Hepatocyte (in vitro differentiated cells): Measurements from ENCODE around the gene ASS1. TPM values are rescaled to one million over a fixed set of nuclear protein-coding genes. Genes with fewer than 3 reads are reported as not detected.

Source experiments
- DNase-seq: peaks from one replicate; pipeline ENCODE4 v3.0.0-alpha.2; 2016; ENCODE audit warnings: low spot score
- H2AFZ ChIP-seq: fragments of 200-600 bp; sonication (generic); 2 replicates; pipeline ENCODE4 v1.6.0; 2016; ENCODE audit warnings: antibody characterized with exemption, mild to moderate bottlenecking
- H3K27ac ChIP-seq: fragments of 200-600 bp; sonication (generic); 2 replicates; pipeline ENCODE4 v1.5.1; 2016; ENCODE audit warnings: mild to moderate bottlenecking
- H3K27me3 ChIP-seq: fragments of 200-600 bp; sonication (generic); 2 replicates; pipeline ENCODE4 v1.6.1; 2016
- H3K36me3 ChIP-seq: fragments of 200-600 bp; sonication (generic); replicated peaks from 2 replicates; pipeline ENCODE4 v1.5.1; 2016; ENCODE audit warnings: low read depth; ENCODE audit not compliant: insufficient read depth
- H3K4me1 ChIP-seq: fragments of 200-600 bp; sonication (generic); 2 replicates; pipeline ENCODE4 v1.5.1; 2016; ENCODE audit warnings: mild to moderate bottlenecking, moderate library complexity; ENCODE audit not compliant: insufficient read depth
- H3K4me2 ChIP-seq: fragments of 200-600 bp; sonication (generic); 2 replicates; pipeline ENCODE4 v1.6.0; 2016
- H3K4me3 ChIP-seq: fragments of 200-600 bp; sonication (generic); 2 replicates; pipeline ENCODE4 v1.5.1; 2016; ENCODE audit warnings: mild to moderate bottlenecking
- H3K79me2 ChIP-seq: fragments of 200-600 bp; sonication (generic); 2 replicates; pipeline ENCODE4 v1.6.0; 2017; ENCODE audit warnings: mild to moderate bottlenecking
- H3K9me2 ChIP-seq: fragments of 200-600 bp; sonication (generic); replicated peaks from 2 replicates; pipeline ENCODE4 v1.6.0; 2017; ENCODE audit warnings: mild to moderate bottlenecking; ENCODE audit not compliant: insufficient read depth
- H3K9me3 ChIP-seq: fragments of 200-600 bp; sonication (generic); 2 replicates; pipeline ENCODE4 v1.5.1; 2016; ENCODE audit warnings: low read depth, mild to moderate bottlenecking
- H4K20me1 ChIP-seq: fragments of 200-600 bp; sonication (generic); 2 replicates; pipeline ENCODE4 v1.6.0; 2016; ENCODE audit warnings: mild to moderate bottlenecking; ENCODE audit not compliant: insufficient read depth, poor library complexity, severe bottlenecking
- CTCF ChIP-seq: fragments of 200-600 bp; sonication (generic); IDR thresholded peaks from 2 replicates; pipeline ENCODE4 v1.5.1; 2016; ENCODE audit warnings: antibody characterized with exemption, mild to moderate bottlenecking; ENCODE audit not compliant: poor library complexity
- EZH2 ChIP-seq: fragments of 200-600 bp; sonication (generic); IDR thresholded peaks from 2 replicates; pipeline ENCODE4 v1.6.1; 2016; ENCODE audit warnings: antibody characterized with exemption, mild to moderate bottlenecking, borderline replicate concordance
- EZH2phosphoT487 ChIP-seq: fragments of 200-600 bp; sonication (generic); IDR thresholded peaks from one replicate; pipeline ENCODE4 v1.6.1; 2018; ENCODE audit warnings: antibody characterized with exemption, mild to moderate bottlenecking, low read depth, moderate library complexity; ENCODE audit not compliant: unreplicated experiment, severe bottlenecking
- WGBS: methylation state at CpG from one replicate; pipeline ENCODE4 v1.1.6; 2016; ENCODE audit warnings: low lambda C conversion rate; ENCODE audit errors: missing lambda C conversion rate; 5-methylcytosine and 5-hydroxymethylcytosine counted together
- polyA plus RNA-seq: library from polyadenylated mRNA; unstranded; fragments of >200 nt; fragmentation: Nextera tagmentation; extraction: Ambion mirVana; gene quantifications from 2 replicates; pipeline ENCODE4 v1.2.1, GENCODE V29; 2016
- total RNA-seq: library from RNA; depleted of rRNA; stranded (reverse); fragments of >200 nt; gene quantifications from 2 replicates; pipeline ENCODE4 v1.2.3, GENCODE V29; 2014

Gene ASS1
- total and polyA plus RNA-seq, 2 experiments from 2014 or later: 145 to 292 TPM

GRCh38 chr9:130458804-130459067 lies 14.0 kb downstream of the ASS1 start:
- Histone ChIP-seq H3K79me2 (no peaks in the 10 kb centered on the region), H3K4me2 (no peak overlapping the region), H3K36me3 (no peaks in the 10 kb centered on the region), H3K27ac (no peak overlapping the region), H3K4me3 (no peak overlapping the region), H2AFZ (no peak overlapping the region), H3K9me2 (no peaks in the 10 kb centered on the region), H3K9me3 (no peaks in the 10 kb centered on the region), H3K27me3 (no peaks in the 10 kb centered on the region), H4K20me1 (no peaks in the 10 kb centered on the region), H3K4me1 (no peaks in the 10 kb centered on the region)
- TF ChIP-seq EZH2: no peak
- TF ChIP-seq EZH2phosphoT487: no peak
- no peak for TF ChIP-seq CTCF
- 92% methylated on average over 5 of the region's 5 CpGs for WGBS
- DNase-seq: no peak

- no peak for DNase-seq
- H3K4me2 ChIP-seq: no peak overlapping the region
- no peaks in the 10 kb centered on the region for H3K9me2 ChIP-seq
These were observed 14.4 kb downstream of the ASS1 start for GRCh38 chr9:130459151-130459550.

GRCh38 chr9:130459941-130460669 lies 15.3 kb downstream of the ASS1 start:
- Histone ChIP-seq H3K27me3 (no peaks in the 10 kb centered on the region), H3K4me3 (no peak overlapping the region), H3K4me2 (no peak overlapping the region), H2AFZ (no peak overlapping the region), H3K36me3 (no peaks in the 10 kb centered on the region), H3K27ac (no peak overlapping the region), H3K9me3 (no peaks in the 10 kb centered on the region), H3K79me2 (no peaks in the 10 kb centered on the region), H4K20me1 (no peaks in the 10 kb centered on the region), H3K4me1 (no peaks in the 10 kb centered on the region), H3K9me2 (no peaks in the 10 kb centered on the region)
- no peak for DNase-seq
- no peak for TF ChIP-seq EZH2
- TF ChIP-seq CTCF: no peak
- no peak for TF ChIP-seq EZH2phosphoT487
- WGBS: 88% methylated on average over 11 of the region's 11 CpGs

More at GRCh38 chr9:130459151-130459550, 14.4 kb downstream of the ASS1 start:
- Histone ChIP-seq H3K36me3 (no peaks in the 10 kb centered on the region), H4K20me1 (no peaks in the 10 kb centered on the region), H3K9me3 (no peaks in the 10 kb centered on the region), H3K27me3 (no peaks in the 10 kb centered on the region), H3K4me1 (no peaks in the 10 kb centered on the region), H3K27ac (no peak overlapping the region), H2AFZ (no peak overlapping the region), H3K79me2 (no peaks in the 10 kb centered on the region), H3K4me3 (no peak overlapping the region)
- WGBS: 82% methylated on average over 8 of the region's 8 CpGs
- TF ChIP-seq CTCF (no peak), EZH2phosphoT487 (no peak), EZH2 (no peak)

GRCh38 chr9:130461218-130461630 lies 16.5 kb downstream of the ASS1 start:
- Histone ChIP-seq H3K36me3 (no peaks in the 10 kb centered on the region), H3K27me3 (no peaks in the 10 kb centered on the region), H3K4me2 (peak overlapping the region; percentile 15), H2AFZ (no peak overlapping the region), H3K27ac (no peak overlapping the region), H3K4me3 (no peak overlapping the region), H3K9me2 (no peaks in the 10 kb centered on the region), H3K79me2 (no peaks in the 10 kb centered on the region), H4K20me1 (no peaks in the 10 kb centered on the region), H3K4me1 (no peaks in the 10 kb centered on the region), H3K9me3 (no peaks in the 10 kb centered on the region)
- DNase-seq: peak; percentile 79
- WGBS: 44% methylated on average over 12 of the region's 22 CpGs
- TF ChIP-seq EZH2 (no peak), CTCF (peak; percentile 94), EZH2phosphoT487 (no peak)
